ENCODE measurements around the gene GREB1.

Gene GREB1

GRCh38 chr2:11585071-11585470 lies 51.2 kb downstream of the GREB1 start:
- no peak for DNase-seq (ENCODE audit: low read depth)
- no peak overlapping the region for H3K4me3 ChIP-seq (ENCODE audit: control insufficient read depth, low read depth, low read length)
- TF ChIP-seq CTCF (conservative IDR thresholded peaks at IDR 0.05; ENCODE audit: control insufficient read depth, insufficient read depth, low read depth, low read length): no peak

- no peak overlapping the region for H3K4me3 ChIP-seq (ENCODE audit: control insufficient read depth, low read depth, low read length)
Measured at GRCh38 chr2:11588228-11589110, 54.6 kb downstream of the GREB1 start.

GRCh38 chr2:11589316-11589940 lies 55.6 kb downstream of the GREB1 start:
- DNase-seq (ENCODE audit: low read depth): no peak
- H3K4me3 ChIP-seq (ENCODE audit: control insufficient read depth, low read depth, low read length): no peak overlapping the region
- peak; percentile 3 for TF ChIP-seq CTCF (conservative IDR thresholded peaks at IDR 0.05; ENCODE audit: control insufficient read depth, insufficient read depth, low read depth, low read length)

More at GRCh38 chr2:11588228-11589110, 54.6 kb downstream of the GREB1 start:
- TF ChIP-seq CTCF (conservative IDR thresholded peaks at IDR 0.05; ENCODE audit: control insufficient read depth, insufficient read depth, low read depth, low read length): no peak
- DNase-seq (ENCODE audit: low read depth): no peak

GRCh38 chr2:11590193-11590592 lies 56.3 kb downstream of the GREB1 start:
- no peak for TF ChIP-seq CTCF (conservative IDR thresholded peaks at IDR 0.05; ENCODE audit: control insufficient read depth, insufficient read depth, low read depth, low read length)

GRCh38 chr2:11591091-11591490 lies 57.2 kb downstream of the GREB1 start:
- no peak for DNase-seq (ENCODE audit: low read depth)
- no peak for TF ChIP-seq CTCF (conservative IDR thresholded peaks at IDR 0.05; ENCODE audit: control insufficient read depth, insufficient read depth, low read depth, low read length)
- H3K4me3 ChIP-seq (ENCODE audit: control insufficient read depth, low read depth, low read length): no peak overlapping the region

More at GRCh38 chr2:11590193-11590592, 56.3 kb downstream of the GREB1 start:
- DNase-seq (ENCODE audit: low read depth): no peak
- H3K4me3 ChIP-seq (ENCODE audit: control insufficient read depth, low read depth, low read length): no peak overlapping the region

GRCh38 chr2:11592671-11593574 lies 59.1 kb downstream of the GREB1 start:
- H3K4me3 ChIP-seq (ENCODE audit: control insufficient read depth, low read depth, low read length): no peak overlapping the region
- TF ChIP-seq CTCF (conservative IDR thresholded peaks at IDR 0.05; ENCODE audit: control insufficient read depth, insufficient read depth, low read depth, low read length): no peak
- DNase-seq (ENCODE audit: low read depth): no peak
